ENCODE measurements around the gene ATP9B.

DNA sequence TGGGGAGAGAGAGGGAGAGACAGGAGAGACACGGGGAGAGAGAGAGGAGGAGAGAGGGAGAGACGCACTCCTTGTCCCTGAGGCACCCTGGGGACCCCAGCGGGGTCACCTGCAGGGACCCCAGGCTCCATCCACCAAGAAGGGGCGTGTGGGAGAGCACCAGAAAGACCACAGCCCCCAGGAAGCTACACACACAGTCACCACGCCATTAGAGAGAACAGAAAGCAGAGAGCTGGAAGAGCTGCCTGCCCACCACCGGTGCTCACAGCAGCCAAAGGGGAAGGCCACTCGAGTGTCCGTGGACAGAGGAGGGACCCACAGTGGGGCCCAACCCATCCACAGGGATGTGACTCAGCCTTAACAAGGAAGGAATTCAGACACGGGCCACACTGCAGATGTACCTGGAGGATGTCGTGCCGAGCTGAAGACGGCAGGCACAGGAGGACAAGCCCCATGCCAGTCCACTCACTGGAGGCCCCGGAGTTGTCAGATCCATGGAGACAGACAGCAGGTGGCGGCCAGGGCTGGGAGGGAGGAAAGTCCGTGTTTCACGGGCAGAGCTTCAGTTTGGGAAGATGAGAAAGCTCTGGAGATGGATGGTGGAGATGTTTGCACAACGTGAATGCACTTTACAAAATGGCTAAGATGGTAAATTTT is 315.1 kb downstream of the ATP9B start:
- TF ChIP-seq CTCF (conservative IDR thresholded peaks at IDR 0.05) = no peak
- no peak for TF ChIP-seq ZFX (IDR thresholded peaks at IDR 0.05)
